ENCODE measurements around the gene IHH. TPM values are rescaled to one million over a fixed set of nuclear protein-coding genes. Genes with fewer than 3 reads are reported as not detected.
A peak's percentile ranks its signal among the peaks of the same experiment; 100 is the strongest.

Gene IHH
- total and polyA plus RNA-seq, 3 experiments from 2014 or later, result not detected

DNA sequence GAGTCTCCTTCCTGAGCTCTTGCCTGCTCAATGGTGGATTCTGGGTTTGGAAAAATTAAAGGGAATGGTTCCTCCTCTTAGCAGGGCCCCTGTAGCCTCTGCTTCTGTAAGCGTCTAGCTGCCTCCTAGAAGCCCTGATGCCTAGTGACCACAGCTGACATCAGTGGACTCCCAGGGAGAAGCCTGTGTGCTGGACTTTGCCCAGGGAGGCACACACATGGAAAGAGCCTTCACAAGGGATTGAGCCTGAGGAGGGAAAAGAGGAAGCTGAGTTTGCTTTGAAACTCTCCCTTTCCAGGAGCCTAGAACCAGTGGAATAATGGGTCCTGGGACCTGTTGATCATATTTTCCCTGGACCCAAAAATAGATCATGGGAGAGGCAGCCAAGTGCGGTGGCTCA, 18.0 kb downstream of the IHH start:
- Mint-ChIP-seq H3K27ac (no peak overlapping the region), H3K4me3 (no peak overlapping the region), H3K4me1 (peaks cover 8 to 11% (median 10%) of the 10 kb centered on the region in 3 donors), H3K27me3 (peaks cover 34 to 87% of the 10 kb centered on the region in 2 donors), H3K36me3 (no peaks in the 10 kb centered on the region), H3K9me3 (no peaks in the 10 kb centered on the region)
- ChIA-PET CTCF (interaction anchor here (2.2 to 5.4 kb wide), 3 partner anchors 13 to 63 kb away, joined by 5 to 27 read pairs (median 21); no protein-coding TSS in a partner anchor), POLR2A (no interaction called here)
- no peak for DNase-seq
- H3K4me3 ChIP-seq (ENCODE audit: low read length), result no peak overlapping the region
- no peaks in the 10 kb centered on the region for H3K9me3 ChIP-seq (ENCODE audit: low read length)
- H3K27me3 ChIP-seq (ENCODE audit: insufficient read depth, low read length, poor library complexity, severe bottlenecking), result peaks cover 10% of the 10 kb centered on the region
- no peaks in the 10 kb centered on the region for H3K36me3 ChIP-seq (ENCODE audit: insufficient read depth, low read length)
- H3K27ac ChIP-seq (ENCODE audit: low read depth, low read length), result no peak overlapping the region
- H3K4me1 ChIP-seq (ENCODE audit: insufficient read depth, low read length), result no peaks in the 10 kb centered on the region

DNA sequence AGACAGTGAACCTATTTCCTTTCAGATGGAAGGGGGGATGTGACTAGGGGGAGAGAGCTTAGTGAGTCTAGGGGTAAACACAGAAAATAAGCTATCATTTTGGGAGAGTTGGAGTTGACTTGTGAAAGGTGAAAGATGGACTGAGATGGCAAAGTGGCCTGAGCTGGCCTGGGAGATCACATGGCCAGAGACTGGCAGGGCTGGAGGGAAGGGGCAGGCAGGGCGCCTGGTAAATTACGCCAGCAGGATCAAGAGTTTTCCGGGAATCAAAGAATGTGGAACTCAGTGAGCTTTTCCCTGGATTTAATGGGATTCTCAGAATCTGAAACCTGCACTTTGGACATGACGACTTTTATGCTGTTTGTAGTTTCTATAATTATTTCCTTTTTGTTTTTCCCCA, 18.6 kb downstream of the IHH start:
- ChIA-PET CTCF (interaction anchor here (2.2 to 5.4 kb wide), 3 partner anchors 12 to 62 kb away, joined by 5 to 27 read pairs (median 21); no protein-coding TSS in a partner anchor), POLR2A (no interaction called here)
- Histone ChIP-seq H3K9me3 (ENCODE audit: low read length) (no peaks in the 10 kb centered on the region), H3K4me3 (ENCODE audit: low read length) (no peak overlapping the region), H3K27me3 (ENCODE audit: insufficient read depth, low read length, poor library complexity, severe bottlenecking) (peaks cover 10% of the 10 kb centered on the region), H3K27ac (ENCODE audit: low read depth, low read length) (no peak overlapping the region), H3K36me3 (ENCODE audit: insufficient read depth, low read length) (no peaks in the 10 kb centered on the region), H3K4me1 (ENCODE audit: insufficient read depth, low read length) (no peaks in the 10 kb centered on the region)
- Mint-ChIP-seq H3K9me3 (no peaks in the 10 kb centered on the region), H3K27ac (peak overlapping the region in 1 of 8 donors; percentile 77), H3K4me1 (peaks cover 8 to 11% (median 10%) of the 10 kb centered on the region in 3 donors), H3K27me3 (peaks cover 36 to 87% of the 10 kb centered on the region in 2 donors), H3K4me3 (no peak overlapping the region), H3K36me3 (no peaks in the 10 kb centered on the region)
- no peak for DNase-seq

DNA sequence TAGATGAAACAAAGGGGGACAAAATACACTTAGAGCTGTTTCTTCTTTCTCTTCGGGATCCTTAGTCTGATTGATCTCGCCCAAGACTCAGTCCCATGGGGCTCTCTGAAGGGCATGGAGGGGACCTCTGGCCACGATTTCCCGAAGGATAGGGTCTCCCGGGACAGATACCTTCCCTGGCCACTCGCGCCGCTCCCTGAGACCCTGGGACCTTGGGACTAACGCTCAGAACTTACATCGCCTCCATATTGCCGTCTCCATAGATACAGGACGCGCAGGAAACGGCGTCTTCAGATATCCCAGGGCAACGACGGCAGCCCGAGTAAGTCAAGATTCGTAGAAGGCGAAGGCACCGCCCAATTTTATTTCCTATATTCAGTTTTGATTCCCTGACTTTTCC, 19.5 kb downstream of the IHH start, which contains the start of gene CFAP65:
CFAP65 (minus strand) TSS at position 265 of the 400 bp plus-strand sequence. CDS start 2,468 bp downstream, outside the sequence.
- Histone ChIP-seq H3K27me3 (ENCODE audit: insufficient read depth, low read length, poor library complexity, severe bottlenecking) (peaks cover 10% of the 10 kb centered on the region), H3K36me3 (ENCODE audit: insufficient read depth, low read length) (no peaks in the 10 kb centered on the region), H3K4me3 (ENCODE audit: low read length) (no peak within 1 kb of the TSS), H3K9me3 (ENCODE audit: low read length) (no peaks in the 10 kb centered on the region), H3K27ac (ENCODE audit: low read depth, low read length) (no peak within 1 kb of the TSS), H3K4me1 (ENCODE audit: insufficient read depth, low read length) (no peaks in the 10 kb centered on the region)
- H3K4me3 Mint-ChIP-seq, result peak within 1 kb of the TSS in 6 of 7 donors; percentile 51 to 72 (median 60)
- DNase-seq, result peak in 1 of 5 donors; percentile 25
- H3K27ac Mint-ChIP-seq, result peak within 1 kb of the TSS in 1 of 8 donors; percentile 77
- POLR2A ChIA-PET, result interaction anchor here (0.8 kb wide), 1 partner anchor 20 kb away, joined by 3 read pairs; the partner anchor contains the start of gene IHH
- H3K9me3 Mint-ChIP-seq, result no peaks in the 10 kb centered on the region
- H3K27me3 Mint-ChIP-seq, result peaks cover 35 to 80% of the 10 kb centered on the region in 2 donors
- H3K4me1 Mint-ChIP-seq, result peaks cover 8 to 11% (median 10%) of the 10 kb centered on the region in 3 donors
- CTCF ChIA-PET, result interaction anchor here (1.4 to 5.4 kb wide), 4 partner anchors 11 to 61 kb away, joined by 3 to 27 read pairs (median 13); no protein-coding TSS in a partner anchor
- no peaks in the 10 kb centered on the region for H3K36me3 Mint-ChIP-seq

DNA sequence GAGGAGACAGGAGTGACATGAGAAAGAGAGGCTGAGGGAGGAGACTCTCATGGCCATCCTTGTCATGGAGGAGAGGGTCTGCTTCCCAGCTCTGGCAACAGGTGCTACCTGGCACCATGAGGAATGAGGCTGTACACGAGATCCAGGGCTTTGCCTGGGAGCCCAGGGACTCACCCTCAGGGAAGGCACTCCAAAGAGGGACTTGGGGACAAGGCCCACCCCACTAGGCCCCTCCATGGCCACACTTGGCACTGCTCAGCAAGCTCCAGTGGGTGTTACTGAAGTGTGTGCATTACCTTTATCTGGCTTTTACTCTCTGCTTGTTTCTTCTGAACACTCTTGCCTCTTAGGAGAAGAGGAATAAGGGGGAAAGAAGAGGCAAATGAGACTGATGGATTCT, 22.1 kb downstream of the IHH start:
- no peak overlapping the region for H3K27ac Mint-ChIP-seq
- peaks cover 10% of the 10 kb centered on the region for H3K27me3 ChIP-seq (ENCODE audit: insufficient read depth, low read length, poor library complexity, severe bottlenecking)

DNA sequence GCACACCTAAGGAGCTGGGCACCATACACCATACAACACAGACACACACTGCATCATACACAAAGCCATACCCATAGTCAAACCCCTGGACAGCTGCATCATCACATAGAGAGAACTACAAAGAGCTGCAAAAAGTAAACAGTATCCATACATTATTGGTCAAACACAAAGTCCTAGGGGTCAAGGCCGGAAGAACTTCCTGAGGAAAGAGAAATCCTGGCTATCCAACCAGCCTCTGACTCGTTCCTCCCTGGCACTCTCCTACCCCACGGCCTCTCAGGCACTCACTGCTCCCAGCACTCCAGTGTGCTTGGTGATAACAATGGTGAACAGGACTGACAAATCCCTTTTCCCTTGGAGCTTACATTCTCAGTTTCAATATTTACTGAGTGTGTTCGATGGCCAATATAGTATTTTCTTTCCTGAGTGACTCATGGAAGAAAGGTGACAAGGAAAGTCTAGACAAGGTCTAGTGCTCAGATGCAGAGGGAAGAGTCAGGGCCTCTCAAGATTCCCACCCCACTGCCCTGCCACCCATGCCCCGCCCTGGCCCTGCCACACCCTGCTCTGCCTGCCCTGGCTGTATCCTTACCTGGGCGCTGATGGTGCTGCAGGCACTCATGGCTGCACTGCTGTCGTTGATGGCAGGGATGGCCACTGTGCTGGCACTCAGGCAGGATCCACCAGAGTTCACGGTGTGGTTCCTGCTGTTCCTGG, 22.8 kb downstream of the IHH start:
- Mint-ChIP-seq H3K9me3 (no peaks in the 10 kb centered on the region), H3K27ac (no peak overlapping the region), H3K4me3 (no peak overlapping the region), H3K36me3 (no peaks in the 10 kb centered on the region), H3K4me1 (peaks cover 8 to 11% (median 10%) of the 10 kb centered on the region in 3 donors), H3K27me3 (peaks cover 29 to 86% of the 10 kb centered on the region in 2 donors)
- H3K9me3 ChIP-seq (ENCODE audit: low read length), result no peaks in the 10 kb centered on the region
- CTCF ChIA-PET, result interaction anchor here (0.7 to 1.7 kb wide), 3 partner anchors 8 to 122 kb away, joined by 3 to 6 read pairs (median 3); no protein-coding TSS in a partner anchor
- POLR2A ChIA-PET, result no interaction called here
- no peak overlapping the region for H3K4me3 ChIP-seq (ENCODE audit: low read length)
- no peaks in the 10 kb centered on the region for H3K4me1 ChIP-seq (ENCODE audit: insufficient read depth, low read length)
- peaks cover 10% of the 10 kb centered on the region for H3K27me3 ChIP-seq (ENCODE audit: insufficient read depth, low read length, poor library complexity, severe bottlenecking)
- H3K27ac ChIP-seq (ENCODE audit: low read depth, low read length), result no peak overlapping the region
- no peak for DNase-seq
- no peaks in the 10 kb centered on the region for H3K36me3 ChIP-seq (ENCODE audit: insufficient read depth, low read length)

More for the DNA sequence above, 22.1 kb downstream of the IHH start:
- no peaks in the 10 kb centered on the region for H3K36me3 Mint-ChIP-seq
- ChIA-PET POLR2A (no interaction called here), CTCF (interaction anchor here (0.9 to 1.7 kb wide), 2 partner anchors 117 to 121 kb away, joined by 3 to 6 read pairs; no protein-coding TSS in a partner anchor)
- Histone ChIP-seq H3K36me3 (ENCODE audit: insufficient read depth, low read length) (no peaks in the 10 kb centered on the region), H3K9me3 (ENCODE audit: low read length) (no peaks in the 10 kb centered on the region), H3K4me1 (ENCODE audit: insufficient read depth, low read length) (no peaks in the 10 kb centered on the region), H3K27ac (ENCODE audit: low read depth, low read length) (no peak overlapping the region), H3K4me3 (ENCODE audit: low read length) (no peak overlapping the region)
- peaks cover 32 to 85% of the 10 kb centered on the region in 2 donors for H3K27me3 Mint-ChIP-seq
- peaks cover 8 to 11% (median 10%) of the 10 kb centered on the region in 3 donors for H3K4me1 Mint-ChIP-seq
- no peak for DNase-seq
- H3K4me3 Mint-ChIP-seq, result no peak overlapping the region
- no peaks in the 10 kb centered on the region for H3K9me3 Mint-ChIP-seq

DNA sequence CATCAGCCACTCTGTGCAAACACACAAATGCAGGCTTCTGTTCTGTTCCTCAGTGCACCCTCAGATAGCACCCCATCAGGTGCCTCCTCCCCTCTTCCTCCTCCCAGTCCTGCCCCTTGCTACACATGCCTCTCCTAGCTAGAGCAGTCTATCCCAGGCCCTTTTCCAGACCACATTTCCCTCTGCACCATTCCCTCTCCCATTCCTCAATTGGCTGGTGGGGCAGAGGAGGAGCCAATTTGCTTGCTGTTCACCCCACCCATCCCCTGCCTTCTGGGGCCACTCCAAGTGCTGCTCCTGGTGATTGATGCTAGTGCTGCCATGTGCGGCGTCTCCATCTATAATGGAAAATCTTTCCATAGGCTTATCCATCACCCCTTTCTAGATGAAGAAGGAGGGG, 24.8 kb downstream of the IHH start:
- Mint-ChIP-seq H3K27ac (no peak overlapping the region), H3K27me3 (peaks cover 31 to 82% of the 10 kb centered on the region in 2 donors), H3K36me3 (no peaks in the 10 kb centered on the region), H3K9me3 (no peaks in the 10 kb centered on the region), H3K4me3 (no peak overlapping the region), H3K4me1 (peaks cover 0 to 2% (median 1%) of the 10 kb centered on the region in 3 donors)
- no peaks in the 10 kb centered on the region for H3K9me3 ChIP-seq (ENCODE audit: low read length)
- ChIA-PET CTCF (interaction anchor here (1.3 kb wide), 1 partner anchor 22 kb away, joined by 3 read pairs; no protein-coding TSS in a partner anchor), POLR2A (no interaction called here)
- no peak overlapping the region for H3K27ac ChIP-seq (ENCODE audit: low read depth, low read length)
- no peak overlapping the region for H3K4me3 ChIP-seq (ENCODE audit: low read length)
- H3K36me3 ChIP-seq (ENCODE audit: insufficient read depth, low read length), result no peaks in the 10 kb centered on the region
- peaks cover 10% of the 10 kb centered on the region for H3K27me3 ChIP-seq (ENCODE audit: insufficient read depth, low read length, poor library complexity, severe bottlenecking)
- no peaks in the 10 kb centered on the region for H3K4me1 ChIP-seq (ENCODE audit: insufficient read depth, low read length)
- DNase-seq, result no peak

DNA sequence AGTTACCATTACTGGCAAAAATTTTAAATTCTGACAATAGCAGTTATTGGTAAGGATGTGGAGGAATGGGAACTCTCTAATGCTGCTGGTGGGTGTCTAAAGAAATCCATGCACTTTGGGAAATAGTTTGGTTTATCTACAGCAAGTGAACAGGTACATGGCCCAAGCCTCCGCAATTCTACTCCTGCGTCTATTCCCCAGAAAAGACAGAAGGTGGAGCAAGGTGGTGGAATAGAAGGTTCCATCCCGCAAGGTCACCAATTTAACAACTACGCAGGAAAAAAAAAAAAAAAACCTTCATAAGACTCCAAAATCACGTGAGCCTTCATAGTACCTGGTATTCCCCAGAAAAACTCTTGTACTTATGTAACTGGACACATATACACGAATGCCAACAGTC, 25.9 kb downstream of the IHH start:
- Histone ChIP-seq H3K27me3 (ENCODE audit: insufficient read depth, low read length, poor library complexity, severe bottlenecking) (peaks cover 8% of the 10 kb centered on the region), H3K9me3 (ENCODE audit: low read length) (no peaks in the 10 kb centered on the region), H3K36me3 (ENCODE audit: insufficient read depth, low read length) (no peaks in the 10 kb centered on the region), H3K4me1 (ENCODE audit: insufficient read depth, low read length) (no peaks in the 10 kb centered on the region), H3K4me3 (ENCODE audit: low read length) (no peak overlapping the region), H3K27ac (ENCODE audit: low read depth, low read length) (no peak overlapping the region)
- no peaks in the 10 kb centered on the region for H3K4me1 Mint-ChIP-seq
- H3K27ac Mint-ChIP-seq, result no peak overlapping the region
- no peak overlapping the region for H3K4me3 Mint-ChIP-seq
- H3K27me3 Mint-ChIP-seq, result peaks cover 27 to 80% of the 10 kb centered on the region in 2 donors
- POLR2A ChIA-PET, result interaction anchor here (0.7 kb wide), 1 partner anchor 77 kb away, joined by 6 read pairs; no protein-coding TSS in a partner anchor
- H3K9me3 Mint-ChIP-seq, result no peaks in the 10 kb centered on the region
- H3K36me3 Mint-ChIP-seq, result no peaks in the 10 kb centered on the region
- no peak for DNase-seq
- CTCF ChIA-PET, result no interaction called here
